Measurements from ENCODE around the gene FBXW2. TPM values are rescaled to one million over a fixed set of nuclear protein-coding genes. Genes with fewer than 3 reads are reported as not detected.

FBXW2 gene
- total and polyA plus RNA-seq, 8 donors, result 47.9 to 93.4 (median 50.9) TPM

DNA sequence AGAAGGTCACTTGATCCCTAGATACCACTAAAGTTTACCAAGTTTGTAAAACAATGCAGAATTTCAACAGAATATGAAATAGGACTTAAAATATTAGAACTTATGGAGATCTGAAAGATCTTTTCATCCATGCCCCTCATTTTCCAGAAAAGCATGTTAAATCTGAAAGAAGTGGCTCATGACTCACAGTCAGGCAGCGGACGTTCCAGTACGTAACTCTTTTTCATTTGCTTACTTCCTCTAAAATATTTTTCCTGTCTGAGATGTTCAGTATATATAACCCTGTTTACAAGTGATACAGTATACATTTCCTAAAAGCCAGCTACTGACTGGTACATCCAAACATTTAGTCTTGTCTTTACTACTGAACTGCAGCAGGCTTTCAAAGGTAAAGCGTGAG, 22.3 kb downstream of the FBXW2 start:
- intact Hi-C loops (cut with DNase I), result no loop called here
- no peaks in the 10 kb centered on the region for H3K27me3 ChIP-seq
- no peak for DNase-seq
- ATAC-seq, result no peak
- H3K9me3 ChIP-seq, result no peaks in the 10 kb centered on the region
- H3K4me1 ChIP-seq, result peaks cover 0 to 13% of the 10 kb centered on the region in 2 donors
- H3K4me3 ChIP-seq, result no peak overlapping the region
- peaks cover 0 to 96% of the 10 kb centered on the region in 2 donors for H3K36me3 ChIP-seq
- H3K27ac ChIP-seq, result peak overlapping the region in 1 of 2 donors; percentile 58
- TF ChIP-seq, protein P1, sequence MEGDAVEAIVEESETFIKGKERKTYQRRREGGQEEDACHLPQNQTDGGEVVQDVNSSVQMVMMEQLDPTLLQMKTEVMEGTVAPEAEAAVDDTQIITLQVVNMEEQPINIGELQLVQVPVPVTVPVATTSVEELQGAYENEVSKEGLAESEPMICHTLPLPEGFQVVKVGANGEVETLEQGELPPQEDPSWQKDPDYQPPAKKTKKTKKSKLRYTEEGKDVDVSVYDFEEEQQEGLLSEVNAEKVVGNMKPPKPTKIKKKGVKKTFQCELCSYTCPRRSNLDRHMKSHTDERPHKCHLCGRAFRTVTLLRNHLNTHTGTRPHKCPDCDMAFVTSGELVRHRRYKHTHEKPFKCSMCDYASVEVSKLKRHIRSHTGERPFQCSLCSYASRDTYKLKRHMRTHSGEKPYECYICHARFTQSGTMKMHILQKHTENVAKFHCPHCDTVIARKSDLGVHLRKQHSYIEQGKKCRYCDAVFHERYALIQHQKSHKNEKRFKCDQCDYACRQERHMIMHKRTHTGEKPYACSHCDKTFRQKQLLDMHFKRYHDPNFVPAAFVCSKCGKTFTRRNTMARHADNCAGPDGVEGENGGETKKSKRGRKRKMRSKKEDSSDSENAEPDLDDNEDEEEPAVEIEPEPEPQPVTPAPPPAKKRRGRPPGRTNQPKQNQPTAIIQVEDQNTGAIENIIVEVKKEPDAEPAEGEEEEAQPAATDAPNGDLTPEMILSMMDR (IDR thresholded peaks at IDR 0.05), result no peak

DNA sequence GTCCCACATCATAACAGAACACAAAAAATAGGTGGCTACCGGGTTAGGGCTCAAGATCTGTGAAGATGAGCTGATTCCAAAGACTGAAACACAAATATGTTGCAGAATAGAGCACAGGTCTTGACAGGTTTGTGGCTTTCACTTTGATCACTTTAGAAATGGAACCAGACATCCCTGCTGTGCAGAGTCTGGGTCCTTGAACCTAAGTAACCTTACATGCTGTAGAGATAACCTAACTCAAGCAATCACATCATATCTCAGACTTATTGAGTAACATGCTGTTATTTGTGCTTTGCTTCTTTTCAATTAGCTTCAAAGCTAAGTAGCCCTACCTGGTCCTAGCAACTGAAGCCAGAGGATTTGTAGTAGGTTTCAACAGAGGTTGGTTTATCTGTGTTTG, 24.3 kb downstream of the FBXW2 start:
- intact Hi-C loops (cut with DNase I), result no loop called here
- Histone ChIP-seq H3K27ac (no peak overlapping the region), H3K4me3 (no peak overlapping the region), H3K9me3 (no peaks in the 10 kb centered on the region), H3K27me3 (no peaks in the 10 kb centered on the region), H3K4me1 (peaks cover 0 to 13% of the 10 kb centered on the region in 2 donors), H3K36me3 (peaks cover 3 to 96% of the 10 kb centered on the region in 2 donors)
- peak; percentile 59 for ATAC-seq
- TF ChIP-seq, protein P1 (IDR thresholded peaks at IDR 0.05), result no peak
- DNase-seq, result no peak

DNA sequence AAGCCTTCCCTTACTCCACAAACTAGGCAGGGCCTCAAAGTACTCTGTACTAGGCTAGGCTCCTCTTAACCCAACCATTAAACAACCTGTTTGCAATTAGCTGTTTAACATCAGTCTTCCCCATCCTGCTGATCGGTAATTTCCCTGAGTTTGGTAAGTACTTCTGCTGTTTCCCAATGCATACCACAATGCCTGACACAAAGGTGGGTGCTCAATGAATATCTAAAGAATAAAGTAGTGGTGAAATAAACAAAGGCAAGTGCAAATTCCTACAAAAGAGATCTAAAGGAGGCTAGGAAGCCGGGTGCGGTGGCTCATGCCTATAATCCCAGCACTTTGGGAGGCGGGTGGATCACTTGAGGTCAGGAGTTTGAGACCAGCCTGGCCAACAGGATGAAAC, 25.0 kb downstream of the FBXW2 start:
- H3K27ac ChIP-seq, result peak overlapping the region in 1 of 2 donors; percentile 10
- H3K9me3 ChIP-seq, result no peaks in the 10 kb centered on the region
- H3K36me3 ChIP-seq, result peaks cover 7 to 96% of the 10 kb centered on the region in 2 donors
- ATAC-seq (peak; percentile 12), DNase-seq (no peak)
- H3K4me3 ChIP-seq, result no peak overlapping the region
- intact Hi-C loops (cut with DNase I), result no loop called here
- no peaks in the 10 kb centered on the region for H3K27me3 ChIP-seq
- peaks cover 0 to 13% of the 10 kb centered on the region in 2 donors for H3K4me1 ChIP-seq
- TF ChIP-seq, protein P1 (IDR thresholded peaks at IDR 0.05), result no peak

DNA sequence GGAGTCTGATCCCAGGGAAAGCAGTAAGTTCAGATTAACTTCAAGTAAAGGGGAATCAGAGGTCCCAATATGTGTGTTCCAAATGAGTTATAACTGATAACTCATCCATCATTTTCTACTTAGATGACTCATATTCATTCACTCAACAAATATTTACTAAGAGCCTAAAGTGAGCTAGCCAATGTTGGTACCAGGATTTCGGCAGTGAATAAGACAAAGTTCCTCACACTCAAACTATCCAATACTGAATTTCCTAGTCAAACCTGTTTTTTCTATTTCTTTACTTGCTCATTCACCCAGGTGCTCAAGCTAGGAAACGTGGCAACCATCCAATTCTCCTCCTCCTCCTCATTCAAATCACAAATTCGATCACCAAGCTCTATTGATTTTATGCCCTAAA, 25.8 kb downstream of the FBXW2 start:
- Histone ChIP-seq H3K27ac (peak overlapping the region in 1 of 2 donors; percentile 10), H3K4me3 (no peak overlapping the region), H3K4me1 (peaks cover 0 to 13% of the 10 kb centered on the region in 2 donors), H3K36me3 (peaks cover 7 to 95% of the 10 kb centered on the region in 2 donors), H3K9me3 (no peaks in the 10 kb centered on the region), H3K27me3 (no peaks in the 10 kb centered on the region)
- ATAC-seq (peak; percentile 52), DNase-seq (peak in 2 of 4 donors; percentile 2 to 17)
- intact Hi-C loops (cut with DNase I), result no loop called here
- TF ChIP-seq, protein P1 (IDR thresholded peaks at IDR 0.05), result no peak

DNA sequence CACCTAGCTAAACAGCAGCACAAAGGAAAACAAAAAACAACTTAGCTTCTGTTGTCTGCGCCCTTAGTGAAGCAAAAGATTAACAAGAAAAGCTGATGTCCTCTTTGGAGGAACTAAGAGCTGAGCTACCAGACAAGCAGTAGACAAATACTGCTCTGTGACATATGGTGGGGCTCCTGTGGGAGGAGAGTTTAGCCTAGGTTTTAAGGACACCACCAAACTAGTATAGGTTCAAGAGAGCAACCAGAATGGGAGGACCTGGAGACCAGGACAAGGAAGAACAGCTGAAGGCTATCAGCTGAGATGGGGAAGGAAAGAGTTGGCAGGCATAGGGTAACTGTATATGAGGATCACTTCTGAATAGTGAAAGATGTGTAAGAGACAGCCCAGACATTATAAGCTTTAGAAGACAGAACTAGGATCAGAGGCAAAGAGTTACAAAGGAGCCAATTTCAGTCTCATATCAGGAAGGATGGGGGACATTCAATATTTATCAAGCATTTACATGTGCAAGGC, 27.2 kb downstream of the FBXW2 start:
- TF ChIP-seq, protein P1 (IDR thresholded peaks at IDR 0.05), result no peak
- Histone ChIP-seq H3K9me3 (no peaks in the 10 kb centered on the region), H3K36me3 (peaks cover 7 to 95% of the 10 kb centered on the region in 2 donors), H3K4me1 (peaks cover 0 to 11% of the 10 kb centered on the region in 2 donors), H3K27ac (no peak overlapping the region), H3K4me3 (no peak overlapping the region), H3K27me3 (no peaks in the 10 kb centered on the region)
- intact Hi-C loops (cut with DNase I), result no loop called here
- ATAC-seq (no peak), DNase-seq (no peak)

Data from left lung (tissue), 10 donors.